GM10248 (cell line): ENCODE measurements around the gene PKD1L1.

Experiments
- CTCF ChIA-PET: fragments of 300-600 bp; sonication (Branson Sonifier 250); formaldehyde crosslinking; extraction: SDS; loops from one replicate; lab custom pipeline; 2021; ENCODE audit warnings: antibody characterized with exemption; lab: Yijun Ruan, JAX
- POLR2A ChIA-PET: fragments of 350-650 bp; sonication (Branson Sonifier 250); formaldehyde crosslinking; extraction: SDS; loops from one replicate; lab custom pipeline; 2020; ENCODE audit warnings: antibody characterized with exemption; lab: Yijun Ruan, JAX
- DNase-seq: peaks from one replicate; pipeline ENCODE4 v3.0.0; 2012; ENCODE audit errors: extremely low spot score
- TF ChIP-seq, protein P1 (sequence below): IDR thresholded peaks from 2 replicates; pipeline ENCODE4 v1.5.1; 2012; ENCODE audit warnings: mild to moderate bottlenecking, low read depth; ENCODE audit errors: extremely low read depth, missing control alignments, control extremely low read depth

Gene PKD1L1

DNA sequence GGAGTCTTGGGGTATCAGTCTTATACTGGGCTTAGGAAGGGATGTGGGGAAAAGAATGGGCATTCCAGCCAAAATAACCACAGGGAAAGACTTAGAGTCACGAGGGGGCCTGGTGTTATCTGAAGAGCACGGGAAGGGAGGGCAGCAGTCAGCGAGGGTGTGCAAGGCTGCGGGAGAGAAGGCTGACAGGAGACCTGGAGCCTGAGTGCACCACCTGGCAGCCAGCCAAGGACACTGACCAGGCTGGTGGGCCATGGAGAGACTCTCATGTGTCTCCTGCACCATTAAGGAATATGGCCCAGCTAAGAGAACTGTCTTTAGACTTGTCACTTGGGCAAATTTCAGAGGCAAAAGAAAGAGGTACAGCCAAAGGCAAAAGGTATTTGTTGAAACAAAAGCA lies 69.6 kb downstream of the PKD1L1 start:
- DNase-seq = no peak
- ChIA-PET POLR2A (no interaction called here), CTCF (no interaction called here)
- TF ChIP-seq, protein P1, sequence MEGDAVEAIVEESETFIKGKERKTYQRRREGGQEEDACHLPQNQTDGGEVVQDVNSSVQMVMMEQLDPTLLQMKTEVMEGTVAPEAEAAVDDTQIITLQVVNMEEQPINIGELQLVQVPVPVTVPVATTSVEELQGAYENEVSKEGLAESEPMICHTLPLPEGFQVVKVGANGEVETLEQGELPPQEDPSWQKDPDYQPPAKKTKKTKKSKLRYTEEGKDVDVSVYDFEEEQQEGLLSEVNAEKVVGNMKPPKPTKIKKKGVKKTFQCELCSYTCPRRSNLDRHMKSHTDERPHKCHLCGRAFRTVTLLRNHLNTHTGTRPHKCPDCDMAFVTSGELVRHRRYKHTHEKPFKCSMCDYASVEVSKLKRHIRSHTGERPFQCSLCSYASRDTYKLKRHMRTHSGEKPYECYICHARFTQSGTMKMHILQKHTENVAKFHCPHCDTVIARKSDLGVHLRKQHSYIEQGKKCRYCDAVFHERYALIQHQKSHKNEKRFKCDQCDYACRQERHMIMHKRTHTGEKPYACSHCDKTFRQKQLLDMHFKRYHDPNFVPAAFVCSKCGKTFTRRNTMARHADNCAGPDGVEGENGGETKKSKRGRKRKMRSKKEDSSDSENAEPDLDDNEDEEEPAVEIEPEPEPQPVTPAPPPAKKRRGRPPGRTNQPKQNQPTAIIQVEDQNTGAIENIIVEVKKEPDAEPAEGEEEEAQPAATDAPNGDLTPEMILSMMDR = no peak

DNA sequence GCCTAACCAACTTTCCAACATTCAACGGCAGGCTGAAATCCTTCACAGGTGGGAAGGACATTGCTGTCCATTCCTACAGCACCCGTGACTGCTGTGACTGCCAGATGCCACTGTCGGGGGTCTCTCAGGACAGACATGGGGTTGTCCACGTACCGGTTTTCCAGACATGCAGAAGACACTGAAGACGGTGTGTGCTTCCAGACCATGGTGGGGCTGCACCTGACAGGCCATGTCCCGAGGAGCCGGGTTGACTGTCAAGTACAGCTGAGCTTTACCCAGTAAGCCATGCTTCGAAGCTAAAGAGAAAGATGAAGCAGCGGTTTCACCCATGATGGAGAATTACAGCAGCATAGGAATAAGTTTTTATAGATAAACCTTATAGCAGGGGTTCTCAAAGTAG lies 70.9 kb downstream of the PKD1L1 start:
- CTCF ChIA-PET = no interaction called here
- TF ChIP-seq, protein P1 = no peak
- POLR2A ChIA-PET = no interaction called here
- DNase-seq = no peak

DNA sequence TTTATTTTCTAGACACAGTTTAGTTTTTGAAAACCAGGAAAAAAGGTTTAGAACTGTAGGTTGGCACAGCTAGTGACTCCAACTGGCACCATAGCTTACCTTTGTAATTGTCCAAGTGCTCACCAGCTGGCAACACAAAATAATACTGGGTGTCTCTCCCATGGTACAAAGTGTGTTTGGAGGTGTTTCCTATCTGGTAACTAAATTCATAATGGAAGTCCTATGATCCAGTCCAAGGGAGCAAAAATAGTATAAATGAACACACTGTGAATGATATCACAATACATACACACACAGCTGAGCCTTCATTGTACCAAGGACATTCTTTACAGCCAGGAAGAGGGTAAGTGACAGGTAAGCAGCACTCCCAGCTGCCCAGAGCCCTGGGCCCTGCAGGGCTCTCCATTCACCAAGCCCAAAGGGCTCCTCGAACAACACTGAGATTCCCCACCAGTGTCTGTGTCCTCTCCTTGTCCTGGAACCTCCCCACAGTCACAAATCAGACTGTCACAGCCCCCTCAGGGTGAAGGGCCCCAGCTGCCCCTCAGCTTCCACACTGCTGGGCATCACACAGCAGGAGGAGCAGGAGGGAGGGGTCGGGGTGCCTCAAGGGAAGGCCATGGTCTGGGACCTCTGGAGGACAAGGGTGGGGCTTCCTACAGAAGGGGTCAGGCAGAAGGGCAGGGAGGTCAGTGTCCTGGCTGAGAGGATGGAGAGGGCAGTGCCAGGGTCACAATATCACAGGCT lies 72.1 kb downstream of the PKD1L1 start:
- TF ChIP-seq, protein P1 = no peak
- ChIA-PET CTCF (no interaction called here), POLR2A (no interaction called here)
- DNase-seq = no peak

DNA sequence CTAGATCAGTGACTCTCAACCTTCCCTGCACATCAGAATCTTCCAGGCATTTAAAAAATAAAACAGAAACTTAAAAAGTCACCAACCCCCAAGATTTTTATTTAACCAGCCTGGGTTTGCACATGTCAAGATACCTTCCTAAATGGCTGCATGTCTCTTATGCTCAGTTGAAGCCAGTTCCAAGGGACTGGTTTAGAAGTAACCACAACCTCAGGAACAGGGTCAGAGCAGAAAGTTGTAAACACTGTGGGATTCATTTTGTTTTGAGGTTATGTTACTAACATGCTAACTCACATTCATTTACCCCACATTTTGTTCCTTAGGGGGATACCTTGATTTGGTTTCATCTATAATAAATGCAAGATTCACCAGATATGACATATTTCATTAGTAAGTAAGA lies 72.9 kb downstream of the PKD1L1 start:
- no peak for DNase-seq
- ChIA-PET POLR2A (no interaction called here), CTCF (no interaction called here)
- TF ChIP-seq, protein P1 = no peak

DNA sequence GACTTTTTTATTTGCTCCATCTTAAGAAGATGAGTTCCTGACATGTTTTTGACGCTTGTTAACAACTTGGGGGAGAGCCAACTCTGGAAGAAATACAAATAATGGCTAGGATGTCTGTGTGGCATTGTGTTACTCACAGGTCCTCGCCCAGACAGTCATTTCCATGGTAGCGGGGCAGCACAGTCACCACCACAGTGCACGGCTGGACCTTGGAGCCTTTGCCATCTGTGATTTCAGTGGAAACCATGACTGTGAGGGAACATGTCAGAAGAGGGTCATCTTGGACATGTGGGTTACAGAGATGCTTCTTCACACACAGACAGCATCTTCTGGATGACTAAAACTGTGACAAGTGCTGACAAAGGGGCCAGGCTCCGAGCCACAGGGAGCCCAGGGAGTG lies 74.5 kb downstream of the PKD1L1 start:
- TF ChIP-seq, protein P1 = no peak
- ChIA-PET CTCF (no interaction called here), POLR2A (no interaction called here)

DNA sequence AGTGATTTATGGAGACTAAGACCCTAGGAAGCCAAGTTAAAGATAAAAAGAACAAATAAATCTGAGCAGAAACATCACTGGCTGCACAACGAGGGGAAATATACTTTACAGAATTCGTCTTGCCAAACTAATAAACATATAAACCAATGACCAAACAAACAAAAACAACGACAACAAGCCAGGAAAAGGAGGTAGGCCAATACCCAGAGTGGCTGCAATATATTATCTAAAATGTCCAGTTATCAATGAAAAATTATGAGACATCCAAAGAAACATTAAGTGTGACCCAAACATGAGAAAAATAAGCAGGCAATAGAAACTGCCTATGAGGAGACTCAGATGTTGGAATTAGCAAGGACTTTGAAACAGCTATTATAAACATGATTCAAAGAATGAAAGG lies 81.0 kb downstream of the PKD1L1 start:
- CTCF ChIA-PET = no interaction called here

More for the DNA sequence above, 74.5 kb downstream of the PKD1L1 start:
- DNase-seq = no peak

More for the DNA sequence above, 81.0 kb downstream of the PKD1L1 start:
- POLR2A ChIA-PET = no interaction called here
- TF ChIP-seq, protein P1 = no peak
- DNase-seq = no peak
